Chondrocyte (in vitro differentiated cells): ENCODE data around the gene MMUT. TPM values are rescaled to one million over a fixed set of nuclear protein-coding genes. Genes with fewer than 3 reads are reported as not detected.

Source experiments
- DNase-seq: peaks from one replicate; pipeline ENCODE4 v3.0.0; 2021; ENCODE audit warnings: mixed read lengths, low spot score
- H3K27ac Mint-ChIP-seq: one replicate; pipeline ENCODE4 v1.8.0; 2021; ENCODE audit warnings: mild to moderate bottlenecking, moderate library complexity, mixed read lengths; ENCODE audit not compliant: unreplicated experiment
- H3K27me3 Mint-ChIP-seq: 2 replicates; pipeline ENCODE4 v1.8.0; 2021; ENCODE audit warnings: low read depth, mixed read lengths
- H3K36me3 Mint-ChIP-seq: 2 replicates; pipeline ENCODE4 v1.8.0; 2021; ENCODE audit warnings: low read depth, mixed read lengths
- H3K4me1 Mint-ChIP-seq: 2 replicates; pipeline ENCODE4 v1.8.0; 2021; ENCODE audit warnings: low read depth, mild to moderate bottlenecking, mixed read lengths
- H3K4me3 Mint-ChIP-seq: one replicate; pipeline ENCODE4 v1.8.0; 2021; ENCODE audit warnings: mild to moderate bottlenecking, moderate library complexity, mixed read lengths; ENCODE audit not compliant: unreplicated experiment
- H3K9me3 Mint-ChIP-seq: 2 replicates; pipeline ENCODE4 v1.8.0; 2021; ENCODE audit warnings: low read depth, mixed read lengths
- total RNA-seq: library from RNA; stranded (reverse); gene quantifications from 3 replicates; pipeline ENCODE4 v1.2.1, GENCODE V29; 2021
- TF ChIP-seq, protein P1 (sequence below): fragments of 200-600 bp; sonication (generic); IDR thresholded peaks from 2 replicates; pipeline ENCODE4 v1.5.0; 2021; ENCODE audit warnings: antibody characterized with exemption, mild to moderate bottlenecking, moderate library complexity

Gene MMUT
- total RNA-seq, 1 donor from 2014 or later, result 18.3 TPM

DNA sequence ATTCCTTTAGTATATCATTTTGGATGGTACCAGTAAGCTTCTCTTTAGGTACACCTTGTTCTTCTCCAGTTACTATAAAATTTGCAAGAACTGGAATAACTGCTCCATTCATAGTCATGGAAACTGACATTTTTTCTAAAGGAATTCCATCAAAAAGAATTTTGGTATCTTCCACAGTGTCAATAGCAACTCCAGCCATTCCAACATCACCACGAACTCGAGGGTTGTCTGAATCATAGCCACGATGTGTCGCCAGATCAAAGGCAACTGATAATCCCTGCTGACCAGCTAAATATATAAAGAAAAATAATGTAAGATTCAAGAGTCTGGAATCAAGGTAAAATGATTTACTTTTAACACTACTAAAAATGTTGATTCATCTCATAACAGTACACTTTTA is 5.3 kb downstream of the MMUT start:
- H3K4me1 Mint-ChIP-seq, result peaks cover 17% of the 10 kb centered on the region

DNA sequence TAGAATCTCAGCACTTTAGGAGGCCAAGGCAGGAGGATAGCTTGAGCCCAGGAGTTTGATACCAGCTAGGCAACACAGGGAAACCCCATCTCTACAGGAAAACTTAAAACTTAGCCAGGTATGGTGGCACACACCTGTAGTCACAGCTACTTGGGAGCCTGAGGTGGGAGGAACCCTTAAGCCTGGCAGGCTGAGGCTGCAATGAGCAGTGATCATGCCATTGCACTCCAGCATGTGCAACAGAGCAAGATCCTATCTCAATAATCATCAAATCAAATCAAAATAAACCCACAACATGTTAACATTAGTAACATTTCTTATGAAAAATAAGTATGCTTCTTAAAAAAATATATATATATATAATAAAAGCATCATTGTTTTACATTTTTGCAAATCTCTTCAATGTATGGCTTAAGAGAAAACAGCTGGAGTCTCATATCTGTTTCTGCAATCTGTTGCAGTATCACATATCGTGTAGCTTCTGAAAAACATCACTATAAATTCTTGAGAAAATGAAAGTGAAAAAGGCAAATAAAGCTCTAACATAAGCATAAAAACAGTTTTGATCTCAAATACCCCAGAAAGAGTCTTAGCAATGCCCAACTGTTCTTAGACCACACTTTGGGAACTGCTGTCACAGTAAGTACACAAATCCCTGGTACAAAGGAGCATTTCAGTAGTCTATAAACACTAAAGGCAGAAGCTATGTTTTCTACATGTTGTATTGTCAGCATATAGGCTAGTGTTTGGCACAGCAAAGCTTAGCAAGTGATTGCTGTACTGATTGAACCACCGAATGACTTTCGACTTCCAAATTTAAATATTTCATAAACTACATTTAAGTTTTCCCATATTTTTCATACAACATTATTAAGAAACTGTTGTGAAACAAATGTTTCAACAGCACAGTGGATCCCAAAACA is 8.0 kb downstream of the MMUT start:
- Mint-ChIP-seq H3K9me3 (no peaks in the 10 kb centered on the region), H3K4me3 (no peak overlapping the region)

More for the DNA sequence above, 5.3 kb downstream of the MMUT start:
- Mint-ChIP-seq H3K27me3 (no peaks in the 10 kb centered on the region), H3K36me3 (peaks cover 5% of the 10 kb centered on the region), H3K9me3 (no peaks in the 10 kb centered on the region), H3K27ac (no peak overlapping the region), H3K4me3 (no peak overlapping the region)
- TF ChIP-seq, protein P1, sequence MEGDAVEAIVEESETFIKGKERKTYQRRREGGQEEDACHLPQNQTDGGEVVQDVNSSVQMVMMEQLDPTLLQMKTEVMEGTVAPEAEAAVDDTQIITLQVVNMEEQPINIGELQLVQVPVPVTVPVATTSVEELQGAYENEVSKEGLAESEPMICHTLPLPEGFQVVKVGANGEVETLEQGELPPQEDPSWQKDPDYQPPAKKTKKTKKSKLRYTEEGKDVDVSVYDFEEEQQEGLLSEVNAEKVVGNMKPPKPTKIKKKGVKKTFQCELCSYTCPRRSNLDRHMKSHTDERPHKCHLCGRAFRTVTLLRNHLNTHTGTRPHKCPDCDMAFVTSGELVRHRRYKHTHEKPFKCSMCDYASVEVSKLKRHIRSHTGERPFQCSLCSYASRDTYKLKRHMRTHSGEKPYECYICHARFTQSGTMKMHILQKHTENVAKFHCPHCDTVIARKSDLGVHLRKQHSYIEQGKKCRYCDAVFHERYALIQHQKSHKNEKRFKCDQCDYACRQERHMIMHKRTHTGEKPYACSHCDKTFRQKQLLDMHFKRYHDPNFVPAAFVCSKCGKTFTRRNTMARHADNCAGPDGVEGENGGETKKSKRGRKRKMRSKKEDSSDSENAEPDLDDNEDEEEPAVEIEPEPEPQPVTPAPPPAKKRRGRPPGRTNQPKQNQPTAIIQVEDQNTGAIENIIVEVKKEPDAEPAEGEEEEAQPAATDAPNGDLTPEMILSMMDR, result no peak
- DNase-seq, result no peak

DNA sequence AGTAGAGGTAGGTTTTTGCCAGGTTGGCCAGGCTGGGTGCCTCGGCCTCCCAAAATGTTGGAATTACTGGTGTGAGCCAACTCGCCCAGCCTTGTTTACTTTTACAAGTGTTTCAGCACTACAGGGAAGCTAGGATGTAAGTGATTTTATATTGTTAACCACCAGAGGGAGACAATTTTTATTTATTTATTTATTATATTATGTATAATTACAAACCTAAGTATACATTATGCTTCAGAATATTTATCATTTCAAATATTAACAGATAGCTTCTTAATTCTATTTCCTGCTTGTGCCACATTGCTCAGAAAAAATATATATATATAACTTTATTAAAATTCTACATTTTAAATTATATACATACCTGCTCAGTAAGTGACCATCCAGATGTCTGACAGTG is 9.8 kb downstream of the MMUT start:
- TF ChIP-seq, protein P1, result peak; percentile 82
- H3K36me3 Mint-ChIP-seq, result peaks cover 17% of the 10 kb centered on the region
- no peak for DNase-seq
- H3K27ac Mint-ChIP-seq, result no peak overlapping the region
- H3K4me3 Mint-ChIP-seq, result no peak overlapping the region
- H3K27me3 Mint-ChIP-seq, result no peaks in the 10 kb centered on the region
- H3K9me3 Mint-ChIP-seq, result no peaks in the 10 kb centered on the region
- H3K4me1 Mint-ChIP-seq, result no peaks in the 10 kb centered on the region

More for the DNA sequence above, 8.0 kb downstream of the MMUT start:
- Mint-ChIP-seq H3K4me1 (no peaks in the 10 kb centered on the region), H3K27ac (no peak overlapping the region), H3K36me3 (peaks cover 11% of the 10 kb centered on the region), H3K27me3 (no peaks in the 10 kb centered on the region)
- no peak for DNase-seq
- TF ChIP-seq, protein P1, result no peak

DNA sequence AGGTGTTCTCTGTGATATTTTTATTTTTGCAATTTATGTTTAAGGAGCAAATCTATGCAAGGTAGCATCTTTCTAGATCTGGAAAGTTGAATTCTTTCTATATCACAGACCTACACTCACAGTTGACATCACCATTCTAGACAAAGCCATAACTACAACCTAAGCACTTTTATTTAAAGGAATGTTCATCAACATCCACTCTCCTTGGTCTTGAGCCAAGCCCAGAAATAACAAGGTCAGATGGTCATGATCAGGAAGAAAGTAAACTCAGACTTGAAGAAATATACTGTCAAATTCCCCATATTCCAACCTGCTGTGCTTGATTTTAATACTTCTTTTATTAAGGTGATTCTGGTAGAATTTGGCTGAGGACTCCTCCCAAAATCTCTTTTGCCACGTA is 32.2 kb downstream of the MMUT start:
- TF ChIP-seq, protein P1, result no peak
- no peak overlapping the region for H3K27ac Mint-ChIP-seq
- no peak overlapping the region for H3K4me3 Mint-ChIP-seq
- peaks cover 2% of the 10 kb centered on the region for H3K9me3 Mint-ChIP-seq
- H3K4me1 Mint-ChIP-seq, result no peaks in the 10 kb centered on the region
- H3K27me3 Mint-ChIP-seq, result no peaks in the 10 kb centered on the region
- peaks cover 33% of the 10 kb centered on the region for H3K36me3 Mint-ChIP-seq
- no peak for DNase-seq

DNA sequence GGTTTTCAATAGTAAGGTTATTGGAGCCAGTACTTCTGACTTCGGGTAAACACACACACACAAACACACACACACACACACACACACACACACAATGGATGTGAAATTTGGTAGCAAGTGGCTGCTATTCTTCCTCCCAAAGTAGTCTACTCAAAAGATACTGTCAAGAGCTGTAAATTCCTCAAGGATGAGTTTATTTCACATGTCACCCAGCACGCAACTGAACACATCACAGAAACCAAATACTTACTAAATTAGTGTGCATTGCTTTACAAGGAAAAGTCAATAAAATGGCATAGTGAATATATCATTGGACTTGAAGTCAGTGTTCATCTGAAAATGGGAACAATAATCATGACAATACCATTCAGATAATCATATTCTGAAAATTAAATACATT is 32.9 kb downstream of the MMUT start:
- no peak overlapping the region for H3K27ac Mint-ChIP-seq
- H3K36me3 Mint-ChIP-seq, result peaks cover 27% of the 10 kb centered on the region
- DNase-seq, result no peak
- H3K4me1 Mint-ChIP-seq, result no peaks in the 10 kb centered on the region
- no peaks in the 10 kb centered on the region for H3K27me3 Mint-ChIP-seq
- H3K4me3 Mint-ChIP-seq, result no peak overlapping the region
- H3K9me3 Mint-ChIP-seq, result peaks cover 2% of the 10 kb centered on the region
- TF ChIP-seq, protein P1, result no peak
